Thyroid gland (tissue), 4 donors: ENCODE results near the gene BEND3. TPM values are rescaled to one million over a fixed set of nuclear protein-coding genes. Genes with fewer than 3 reads are reported as not detected.

ENCODE experiments used
- DNase-seq, 2 donors: peaks; one replicate each; pipeline ENCODE4 v3.0.0-alpha.2; 2019
- H3K27ac ChIP-seq, 3 donors: fragments of 200-600 bp; sonication (generic); 1 replicate in 2 of 3; 2 replicates in 1 of 3; pipeline ENCODE4 v1.5.1; 2016 to 2019; ENCODE audit warnings: mild to moderate bottlenecking in 1 of 3, moderate library complexity in 1 of 3
- H3K27me3 ChIP-seq: fragments of 200-600 bp; sonication (generic); one replicate; pipeline ENCODE4 v1.5.1; 2019
- H3K36me3 ChIP-seq, 2 donors: fragments of 200-600 bp; sonication (generic); one replicate each; pipeline ENCODE4 v1.5.1; 2016 to 2019
- H3K4me1 ChIP-seq, 2 donors: fragments of 200-600 bp; sonication (generic); one replicate each; pipeline ENCODE4 v1.5.1; 2017 to 2019
- H3K4me3 ChIP-seq, 3 donors: fragments of 200-600 bp; sonication (generic); replicated peaks in 1 of 3; 1 replicate in 2 of 3; 2 replicates in 1 of 3; pipeline ENCODE4 v1.5.1; 2016; ENCODE audit warnings: mild to moderate bottlenecking in 1 of 3
- H3K9me3 ChIP-seq: fragments of 200-600 bp; sonication (generic); one replicate; pipeline ENCODE4 v1.5.1; 2017
- POLR2A ChIP-seq, 2 donors: fragments of 450-650 bp; IDR thresholded peaks; one replicate each; pipeline ENCODE4 v1.6.1; 2017; ENCODE audit warnings: antibody characterized with exemption in 2 of 2, mild to moderate bottlenecking in 2 of 2, moderate library complexity in 1 of 2
- WGBS, 2 donors: methylation state at CpG; one replicate each; pipeline ENCODE4 v1.1.5; 2017; 5-methylcytosine and 5-hydroxymethylcytosine counted together
- intact Hi-C: fragments of 100-400 bp; cut with DNase I; formaldehyde crosslinking; loops from one replicate; pipeline ENCODE4 v1.15.1; 2023
- total RNA-seq, 4 donors: library from RNA; depleted of rRNA; stranded (reverse); fragments of >200 nt; gene quantifications; one replicate each; pipeline ENCODE4 v1.2.3, GENCODE V29; 2016
- TF ChIP-seq, protein P1 (sequence below), 6 experiments: fragments of 200-600 bp in 3 of 6; fragments of 450-650 bp in 3 of 6; sonication (generic) in 3 of 6; IDR thresholded peaks; one replicate each; pipeline ENCODE4 v1.5.1; 2016 to 2019; ENCODE audit warnings: antibody characterized with exemption in 6 of 6, mild to moderate bottlenecking in 2 of 6, inconsistent platforms in 1 of 6, moderate library complexity in 1 of 6

BEND3 gene
- total RNA-seq, 4 donors from 2014 or later = 2.5 to 5.9 (median 2.7) TPM

DNA sequence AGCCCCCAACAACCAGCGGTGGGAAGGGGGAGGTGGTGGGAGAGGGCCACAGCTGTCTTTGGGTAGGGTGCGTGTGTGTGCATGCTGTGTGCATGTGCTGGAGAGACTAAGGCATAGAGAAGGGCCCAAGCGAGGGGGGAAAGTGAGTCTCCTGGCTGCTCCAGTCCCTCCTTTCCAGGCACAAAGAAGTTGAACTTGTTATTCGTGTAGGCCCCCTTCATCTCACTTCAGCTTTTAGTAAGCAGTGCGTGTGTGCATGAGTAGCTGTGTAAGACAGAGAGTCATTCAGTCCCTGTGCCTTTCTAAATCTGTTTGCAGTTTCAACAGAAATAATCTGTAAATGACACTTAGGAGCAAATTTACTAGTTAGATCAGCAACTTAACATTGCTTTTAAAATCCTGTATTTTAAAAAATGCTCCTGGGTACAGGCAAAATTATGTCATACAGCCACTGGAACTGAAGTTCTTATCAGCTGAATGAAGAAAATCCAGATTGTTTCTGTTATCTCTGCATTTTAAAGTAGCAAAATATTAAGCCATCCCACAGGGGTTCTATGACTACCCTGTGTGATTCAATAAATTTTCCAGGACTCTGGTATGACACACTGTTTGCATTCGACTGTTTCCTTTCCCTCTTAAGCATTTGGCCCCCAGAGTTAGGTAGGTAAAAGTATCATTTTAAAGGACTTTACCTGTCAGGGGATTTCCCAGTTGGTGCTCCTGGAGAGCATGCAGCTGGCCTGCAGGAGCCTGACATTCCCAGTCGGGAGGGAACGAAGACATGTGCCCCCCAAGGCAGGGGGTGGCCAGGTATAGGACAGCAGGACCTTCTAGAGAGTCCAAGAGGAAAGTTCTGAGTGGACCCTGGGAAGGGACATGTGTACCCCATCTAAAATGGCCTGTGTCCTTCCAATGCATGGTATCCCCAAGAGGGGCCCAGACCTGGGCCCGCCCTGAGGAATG is 48.3 kb downstream of the BEND3 start:
- peaks cover 0 to 5% of the 10 kb centered on the region in 2 donors for H3K36me3 ChIP-seq
- peaks cover 0 to 7% of the 10 kb centered on the region in 2 donors for H3K4me1 ChIP-seq
- intact Hi-C loops = no loop called here
- TF ChIP-seq, protein P1, sequence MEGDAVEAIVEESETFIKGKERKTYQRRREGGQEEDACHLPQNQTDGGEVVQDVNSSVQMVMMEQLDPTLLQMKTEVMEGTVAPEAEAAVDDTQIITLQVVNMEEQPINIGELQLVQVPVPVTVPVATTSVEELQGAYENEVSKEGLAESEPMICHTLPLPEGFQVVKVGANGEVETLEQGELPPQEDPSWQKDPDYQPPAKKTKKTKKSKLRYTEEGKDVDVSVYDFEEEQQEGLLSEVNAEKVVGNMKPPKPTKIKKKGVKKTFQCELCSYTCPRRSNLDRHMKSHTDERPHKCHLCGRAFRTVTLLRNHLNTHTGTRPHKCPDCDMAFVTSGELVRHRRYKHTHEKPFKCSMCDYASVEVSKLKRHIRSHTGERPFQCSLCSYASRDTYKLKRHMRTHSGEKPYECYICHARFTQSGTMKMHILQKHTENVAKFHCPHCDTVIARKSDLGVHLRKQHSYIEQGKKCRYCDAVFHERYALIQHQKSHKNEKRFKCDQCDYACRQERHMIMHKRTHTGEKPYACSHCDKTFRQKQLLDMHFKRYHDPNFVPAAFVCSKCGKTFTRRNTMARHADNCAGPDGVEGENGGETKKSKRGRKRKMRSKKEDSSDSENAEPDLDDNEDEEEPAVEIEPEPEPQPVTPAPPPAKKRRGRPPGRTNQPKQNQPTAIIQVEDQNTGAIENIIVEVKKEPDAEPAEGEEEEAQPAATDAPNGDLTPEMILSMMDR (IDR thresholded peaks at IDR 0.05) = no peak
- no peak for TF ChIP-seq POLR2A (IDR thresholded peaks at IDR 0.05)
- no peak overlapping the region for H3K4me3 ChIP-seq
- H3K27me3 ChIP-seq = no peaks in the 10 kb centered on the region
- no peak for DNase-seq
- no peak overlapping the region for H3K27ac ChIP-seq
- WGBS, 2 donors = 80 to 90% methylated on average over 9 of the region's 9 CpGs
- no peaks in the 10 kb centered on the region for H3K9me3 ChIP-seq

DNA sequence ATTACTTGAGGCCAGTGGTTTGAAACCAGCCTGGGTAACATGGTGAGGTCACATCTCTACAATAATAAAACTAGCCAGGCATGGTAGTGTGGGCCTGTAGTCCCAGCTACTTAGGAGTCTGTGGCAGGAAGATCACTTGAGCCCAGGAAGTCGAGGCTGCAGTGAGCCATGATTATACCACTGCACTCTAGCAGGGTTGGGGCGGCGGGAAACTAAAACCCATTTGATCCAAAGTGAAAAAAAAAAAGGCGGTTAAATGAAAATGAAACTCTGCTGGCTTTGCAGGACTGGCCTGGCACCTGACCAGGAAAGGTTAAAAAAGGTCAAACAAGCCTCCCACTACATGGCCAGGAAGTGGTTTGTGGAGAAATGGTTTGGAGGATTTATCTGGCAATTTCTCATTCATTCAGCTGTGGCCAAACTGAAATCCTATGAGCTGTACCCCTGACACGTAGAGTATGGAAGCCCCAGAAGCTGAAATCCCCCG is 50.7 kb downstream of the BEND3 start:
- 27 to 29% methylated on average over 6 of the region's 6 CpGs for WGBS, 2 donors
- Histone ChIP-seq H3K36me3 (no peaks in the 10 kb centered on the region), H3K9me3 (no peaks in the 10 kb centered on the region), H3K4me3 (no peak overlapping the region), H3K27ac (no peak overlapping the region), H3K27me3 (no peaks in the 10 kb centered on the region), H3K4me1 (peaks cover 0 to 7% of the 10 kb centered on the region in 2 donors)
- intact Hi-C loops = no loop called here
- TF ChIP-seq POLR2A (IDR thresholded peaks at IDR 0.05) = no peak
- TF ChIP-seq, protein P1 (IDR thresholded peaks at IDR 0.05) = no peak
- DNase-seq = peak; percentile 54 to 56

DNA sequence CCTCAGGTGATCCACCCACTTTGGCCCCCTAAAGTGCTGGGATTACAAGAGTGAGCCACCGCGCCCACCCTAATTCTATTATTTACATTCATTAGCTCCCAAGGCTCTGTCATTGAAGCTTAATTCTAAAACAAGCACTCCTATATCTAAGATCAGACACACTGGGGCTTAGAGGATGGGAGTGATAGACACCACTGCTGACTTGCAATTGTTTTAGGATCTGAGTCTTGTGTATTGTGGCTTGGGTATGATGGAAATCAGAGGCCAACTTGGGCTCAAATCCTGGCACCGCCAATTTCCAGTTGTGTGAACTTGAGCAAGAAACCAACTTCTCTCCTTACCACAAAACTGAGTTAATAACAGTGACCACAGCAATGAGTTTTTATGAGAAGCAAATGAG is 52.6 kb downstream of the BEND3 start:
- TF ChIP-seq, protein P1 (IDR thresholded peaks at IDR 0.05) = no peak
- TF ChIP-seq POLR2A (IDR thresholded peaks at IDR 0.05) = no peak
- peaks cover 0 to 7% of the 10 kb centered on the region in 2 donors for H3K4me1 ChIP-seq
- H3K36me3 ChIP-seq = no peaks in the 10 kb centered on the region
- no peak overlapping the region for H3K27ac ChIP-seq
- intact Hi-C loops = no loop called here
- no peaks in the 10 kb centered on the region for H3K27me3 ChIP-seq
- no peaks in the 10 kb centered on the region for H3K9me3 ChIP-seq
- 80 to 88% methylated on average over 3 of the region's 3 CpGs for WGBS, 2 donors
- no peak for DNase-seq
- H3K4me3 ChIP-seq = no peak overlapping the region

DNA sequence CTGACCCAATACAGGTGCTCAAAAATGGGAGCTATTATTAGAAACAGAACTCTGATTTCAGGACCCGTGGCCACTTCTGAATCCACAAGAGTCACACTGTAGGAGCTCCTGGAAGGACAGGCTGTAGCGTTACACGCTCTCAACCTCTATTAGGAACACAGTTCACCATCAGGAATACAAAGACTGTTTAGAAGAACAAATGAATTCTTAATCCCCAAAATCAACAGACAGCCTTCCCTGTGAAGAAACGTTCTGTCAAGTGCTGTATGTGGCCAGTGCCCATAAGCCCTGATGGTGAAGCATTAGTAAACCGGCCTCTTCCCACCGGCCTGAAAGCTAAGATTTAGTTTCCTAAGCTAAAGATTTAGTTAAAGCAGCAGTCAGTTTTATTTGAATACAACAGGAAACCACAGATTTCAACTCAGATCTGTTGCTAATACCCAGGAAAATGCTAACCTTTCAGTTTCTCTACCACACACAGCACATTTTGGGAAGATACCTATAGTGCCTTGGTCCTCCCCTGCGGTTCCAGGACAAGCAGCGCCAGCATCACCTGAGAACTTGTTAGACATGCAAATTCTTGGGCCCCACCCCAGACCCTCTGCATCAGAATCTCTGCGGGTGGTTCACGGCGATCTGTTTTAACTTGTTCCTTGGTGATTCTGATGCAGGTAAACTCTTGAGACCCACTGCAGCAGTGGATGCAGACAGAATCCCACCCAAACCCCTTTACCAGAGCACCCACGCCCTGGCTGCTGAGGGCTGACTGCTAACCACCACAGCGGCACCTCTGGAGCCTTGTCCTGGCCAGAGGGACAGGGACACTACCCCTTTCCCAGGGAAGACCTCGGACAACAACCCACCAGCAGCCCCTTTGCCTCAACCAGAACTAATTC is 53.9 kb downstream of the BEND3 start:
- 50 to 57% methylated on average over 11 to 14 of the region's 14 CpGs for WGBS, 2 donors
- peaks cover 0 to 7% of the 10 kb centered on the region in 2 donors for H3K4me1 ChIP-seq
- intact Hi-C loops = no loop called here
- no peaks in the 10 kb centered on the region for H3K27me3 ChIP-seq
- no peak overlapping the region for H3K4me3 ChIP-seq
- no peak overlapping the region for H3K27ac ChIP-seq
- H3K9me3 ChIP-seq = no peaks in the 10 kb centered on the region
- DNase-seq = peak; percentile 28 to 29
- no peaks in the 10 kb centered on the region for H3K36me3 ChIP-seq
- TF ChIP-seq, protein P1 (IDR thresholded peaks at IDR 0.05) = no peak
- no peak for TF ChIP-seq POLR2A (IDR thresholded peaks at IDR 0.05)
